ENCODE data around the gene LYRM4.

DNA sequence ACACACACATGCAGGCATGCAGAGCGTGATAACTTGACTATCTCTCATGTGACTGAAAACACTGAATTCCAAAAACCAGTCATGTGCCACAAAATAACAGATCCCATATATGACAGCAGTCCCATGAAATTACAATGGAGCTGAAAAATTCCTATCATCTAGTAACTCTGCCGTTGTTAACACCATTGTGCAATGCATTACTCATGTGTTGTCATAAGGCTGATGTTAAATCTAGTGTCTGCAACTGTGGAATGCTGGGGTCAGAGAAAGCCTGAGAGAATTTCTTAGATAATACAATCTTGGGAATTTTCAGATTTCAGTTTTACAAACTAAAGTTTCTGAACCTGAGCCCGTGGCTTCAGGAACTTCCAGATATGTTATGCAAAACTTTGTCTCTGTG is 70.2 kb downstream of the LYRM4 start:
- TF ChIP-seq CTCF (IDR thresholded peaks at IDR 0.05; ENCODE audit: insufficient read depth, low read length) = no peak
- TF ChIP-seq GABPA (IDR thresholded peaks at IDR 0.05; ENCODE audit: low read depth) = no peak
- TF ChIP-seq POLR2AphosphoS5 (IDR thresholded peaks at IDR 0.05; ENCODE audit: low read depth) = no peak
- TF ChIP-seq REST (IDR thresholded peaks at IDR 0.05; ENCODE audit: insufficient replicate concordance, low read depth) = no peak
